HG02840 (cell line): ENCODE results near the gene HS3ST2.
"Not testable (repeated sequence)": the region's sequence is repeated elsewhere in the genome, so short reads cannot be mapped to it uniquely, and the experiment has no call there.

Source experiments
- ATAC-seq: cut with Tn5 transposase; IDR thresholded peaks from one replicate; pipeline ENCODE4 v1.9.1; 2021; ENCODE audit warnings: mild to moderate bottlenecking, moderate library complexity, moderate number of reproducible peaks; ENCODE audit not compliant: unreplicated experiment, low FRiP score

HS3ST2 gene

GRCh38 chr16:22928882-22929435 lies 115.0 kb downstream of the HS3ST2 start:
- ATAC-seq = no peak

- ATAC-seq = no peak
Measured at GRCh38 chr16:22929461-22929860, 115.5 kb downstream of the HS3ST2 start.

GRCh38 chr16:22932032-22932771 lies 118.2 kb downstream of the HS3ST2 start:
- ATAC-seq = no peak

GRCh38 chr16:22933173-22933572 lies 119.2 kb downstream of the HS3ST2 start:
- ATAC-seq = no peak

GRCh38 chr16:22934786-22935185 lies 120.8 kb downstream of the HS3ST2 start:
- ATAC-seq = no peak

- ATAC-seq = no peak
Measured at GRCh38 chr16:22937169-22937568, 123.2 kb downstream of the HS3ST2 start.

- ATAC-seq = no peak
Measured at GRCh38 chr16:22938647-22939046, 124.7 kb downstream of the HS3ST2 start.

- not testable (repeated sequence) for ATAC-seq
Measured at GRCh38 chr16:22939744-22940363, 125.9 kb downstream of the HS3ST2 start.

- no peak for ATAC-seq
Measured at GRCh38 chr16:22941970-22942501, 128.1 kb downstream of the HS3ST2 start.

- ATAC-seq = no peak
Measured at GRCh38 chr16:22942811-22943210, 128.8 kb downstream of the HS3ST2 start.

GRCh38 chr16:22945361-22945760 lies 131.4 kb downstream of the HS3ST2 start:
- no peak for ATAC-seq

GRCh38 chr16:22946433-22946832 lies 132.5 kb downstream of the HS3ST2 start:
- no peak for ATAC-seq

GRCh38 chr16:22948058-22948602 lies 134.2 kb downstream of the HS3ST2 start:
- ATAC-seq = no peak

GRCh38 chr16:22948603-22949368 lies 134.8 kb downstream of the HS3ST2 start:
- no peak for ATAC-seq

- ATAC-seq = no peak
Measured at GRCh38 chr16:22955461-22956070, 141.6 kb downstream of the HS3ST2 start.

- no peak for ATAC-seq
Measured at GRCh38 chr16:22961206-22961605, 147.2 kb downstream of the HS3ST2 start.

GRCh38 chr16:22962905-22963304 lies 148.9 kb downstream of the HS3ST2 start:
- ATAC-seq = no peak
